ENCODE results near the gene GSX2.

- TF ChIP-seq POLR2AphosphoS5 (IDR thresholded peaks at IDR 0.05; ENCODE audit: low read depth, low read length) (no peak), REST (IDR thresholded peaks at IDR 0.05; ENCODE audit: insufficient read depth in 1 of 2, low read depth in 2 of 2, low read length in 2 of 2) (no peak)
Observed at GRCh38 chr4:54146139-54146538, 46.2 kb downstream of the GSX2 start.
